Fibroblast of pulmonary artery (primary cell): ENCODE measurements around the gene SULT1C4.
A peak's percentile ranks its signal among the peaks of the same experiment; 100 is the strongest.

ENCODE experiments used
- DNase-seq: peaks from one replicate; pipeline ENCODE4 v3.0.0-alpha.2; 2010; ENCODE audit warnings: low read depth
- H3K4me3 ChIP-seq: replicated peaks from 2 replicates; pipeline ENCODE4 v1.5.1; 2011; ENCODE audit warnings: low read depth, mild to moderate bottlenecking, control low read depth, low read length, moderate library complexity
- CTCF ChIP-seq: IDR thresholded peaks from 2 replicates; pipeline ENCODE4 v1.5.1; 2011; ENCODE audit warnings: mild to moderate bottlenecking, control low read depth, low read length, inconsistent platforms; ENCODE audit errors: missing control alignments

SULT1C4 gene

DNA sequence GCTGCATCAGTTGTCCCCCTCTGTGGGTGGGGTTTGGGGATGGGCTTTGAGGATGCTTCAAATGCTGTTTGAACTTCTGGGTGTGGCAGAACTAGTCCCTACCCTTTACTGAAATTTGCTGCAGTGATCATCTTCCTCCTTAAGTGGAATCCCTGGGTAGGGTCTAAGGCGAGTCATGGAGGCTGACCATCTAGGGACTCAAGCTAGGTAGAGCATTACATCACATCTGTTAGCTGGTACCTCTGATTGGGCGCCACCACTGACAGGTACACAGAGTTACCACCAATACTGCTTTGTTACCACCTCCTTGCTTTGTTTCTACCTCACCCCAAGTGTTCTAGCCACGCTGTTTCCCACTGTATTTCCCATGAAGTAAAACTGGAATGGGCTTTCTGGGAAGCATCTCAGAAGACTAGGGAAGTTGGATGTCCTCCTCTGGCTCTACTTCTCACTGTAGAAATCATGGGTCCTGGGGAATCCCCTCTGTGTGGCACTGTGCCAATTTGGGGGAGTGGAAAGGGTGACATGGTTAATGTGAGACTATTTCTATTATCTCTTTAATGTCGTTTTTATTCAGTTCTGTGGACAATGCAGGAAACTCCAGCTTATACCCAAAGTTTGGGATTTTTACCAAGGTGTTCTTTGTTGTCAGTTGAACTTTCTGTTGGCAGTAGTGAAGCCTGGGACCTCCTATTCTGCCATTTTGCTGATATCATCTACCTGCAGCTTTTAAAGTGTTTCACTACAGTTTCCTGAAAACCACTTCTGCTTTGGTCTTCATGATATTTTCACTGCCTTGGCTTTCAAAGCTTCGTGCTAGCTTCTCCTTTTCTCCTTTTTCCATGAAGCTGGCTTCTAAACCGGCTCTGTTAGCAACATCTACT, 14.5 kb upstream of the SULT1C4 start:
- no peak for TF ChIP-seq CTCF
- no peak for DNase-seq
- H3K4me3 ChIP-seq, result no peak overlapping the region

- no peak for DNase-seq
- TF ChIP-seq CTCF, result no peak
- H3K4me3 ChIP-seq, result no peak overlapping the region
Measured at GRCh38 chr2:108363908-108364225, 13.9 kb upstream of the SULT1C4 start.

DNA sequence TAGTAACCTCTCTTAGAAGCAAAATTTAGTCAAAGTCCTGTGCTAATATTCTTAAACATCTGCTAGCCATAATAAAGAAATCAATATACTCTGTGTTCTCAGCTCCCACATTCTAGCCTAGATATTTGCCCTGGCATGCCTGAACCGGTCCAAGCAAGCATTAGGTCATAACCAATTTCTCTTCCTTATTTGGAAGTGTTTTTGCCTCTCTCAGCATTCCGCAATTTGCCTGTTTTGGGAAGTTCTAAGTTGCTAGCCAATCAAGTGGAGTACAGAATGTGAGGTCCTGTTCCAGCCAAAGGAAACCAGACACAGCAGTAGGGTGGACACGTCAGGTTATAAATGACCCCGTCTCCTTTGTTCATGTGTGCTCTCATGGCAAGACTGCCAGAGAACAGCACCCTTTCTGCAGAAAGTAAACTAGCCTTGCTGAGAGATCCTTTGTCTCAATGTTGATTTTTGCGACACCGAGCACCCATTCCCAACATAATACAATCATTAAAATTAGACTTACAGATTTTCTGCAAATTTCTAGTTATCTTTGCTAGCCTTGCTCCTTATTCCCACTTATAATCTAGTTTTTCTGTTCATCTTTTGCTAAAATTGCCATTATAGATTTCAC, 13.0 kb upstream of the SULT1C4 start:
- H3K4me3 ChIP-seq, result no peak overlapping the region
- peak; percentile 18 for DNase-seq
- no peak for TF ChIP-seq CTCF

- no peak for DNase-seq
- no peak overlapping the region for H3K4me3 ChIP-seq
- TF ChIP-seq CTCF, result no peak
Measured at GRCh38 chr2:108365656-108366055, 12.1 kb upstream of the SULT1C4 start.

DNA sequence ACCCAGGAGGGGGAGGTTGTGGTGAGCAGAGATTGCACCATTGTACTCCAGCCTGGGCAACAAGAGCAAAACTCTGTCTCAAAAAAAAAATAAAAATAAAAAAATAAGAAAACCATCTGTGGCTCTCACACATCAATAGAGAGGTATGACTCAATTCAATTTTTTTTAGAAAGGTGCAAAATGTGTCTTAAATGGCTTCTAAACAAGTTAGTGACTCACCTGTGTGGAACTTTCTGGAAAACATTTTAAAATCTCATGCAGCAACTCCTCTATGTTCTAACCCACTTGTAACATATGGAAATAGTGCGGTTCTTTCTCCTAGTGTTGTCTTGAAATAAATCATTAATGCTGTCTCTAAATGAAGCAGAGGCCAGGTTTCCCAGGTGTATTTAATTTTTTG, 10.7 kb upstream of the SULT1C4 start:
- H3K4me3 ChIP-seq, result no peak overlapping the region
- no peak for TF ChIP-seq CTCF
- DNase-seq, result no peak

GRCh38 chr2:108367561-108368175, 10.1 kb upstream of the SULT1C4 start:
- no peak overlapping the region for H3K4me3 ChIP-seq
- no peak for TF ChIP-seq CTCF
- no peak for DNase-seq
